HepG2 (cell line): Measurements from ENCODE around the gene LDLRAD2. TPM values are rescaled to one million over a fixed set of nuclear protein-coding genes. Genes with fewer than 3 reads are reported as not detected.

Experiments
- ATAC-seq: fragments of 200-7000 bp; cut with Tn5 transposase; 3 replicates; pipeline ENCODE4 v1.9.1; 2020; ENCODE audit warnings: mild to moderate bottlenecking, moderate library complexity
- BruUV-seq: library from RNA; stranded (reverse); fragments of 400-500 nt; replicated peaks from 2 replicates; lab custom pipeline; 2021; lab: Mats Ljungman, UMichigan
- CTCF ChIA-PET: fragments of 300-600 bp; formaldehyde crosslinking; extraction: SDS; loops from one replicate; lab custom pipeline; 2021; ENCODE audit warnings: low total read pairs, inconsistent platforms, low intra/inter-chr PET ratio; lab: Yijun Ruan, JAX
- POLR2A ChIA-PET: fragments of 350-600 bp; sonication (Branson Sonifier 250); formaldehyde crosslinking; loops from one replicate; lab custom pipeline; 2020; ENCODE audit warnings: antibody characterized with exemption, inconsistent platforms; lab: Yijun Ruan, JAX
- DNase-seq: peaks from one replicate; pipeline ENCODE4 v3.0.0-alpha.2; 2015; ENCODE audit warnings: low spot score
- FAIRE-seq: peaks from 3 replicates; lab custom pipeline; 2011; peaks lifted over from hg19 to GRCh38; lab: Jason Lieb, UNC
- H2AFZ ChIP-seq: one replicate; pipeline ENCODE4 v1.6.1; 2011; ENCODE audit warnings: low read length, inconsistent platforms
- H3K27ac ChIP-seq: fragments of 300-600 bp; 3 replicates; pipeline ENCODE4 v1.8.0; 2011; ENCODE audit warnings: mixed run types, mild to moderate bottlenecking, mixed read lengths, low read length, inconsistent platforms; ENCODE audit not compliant: insufficient read depth; ENCODE audit errors: extremely low read length
- H3K27me3 ChIP-seq, 2 experiments: fragments of 200-600 bp in 1 of 2; 2 replicates in 1 of 2; 3 replicates in 1 of 2; pipeline versions ENCODE4 v1.6.0 to v1.8.0; 2011; ENCODE audit warnings: low read length in 2 of 2, mild to moderate bottlenecking in 2 of 2, moderate library complexity in 2 of 2, inconsistent platforms in 1 of 2; ENCODE audit not compliant: insufficient read depth in 2 of 2, control insufficient read depth in 1 of 2
- H3K36me3 ChIP-seq, 2 experiments: fragments of 200-600 bp in 1 of 2; replicated peaks in 1 of 2; 2 replicates in 1 of 2; 3 replicates in 1 of 2; pipeline versions ENCODE4 v1.5.1 to v1.8.0; 2011; ENCODE audit warnings: low read length in 2 of 2, inconsistent platforms in 1 of 2; ENCODE audit not compliant: insufficient read depth in 2 of 2, control insufficient read depth in 1 of 2
- H3K4me1 ChIP-seq: 2 replicates; pipeline ENCODE4 v1.5.1; 2012; ENCODE audit warnings: low read length, inconsistent platforms; ENCODE audit not compliant: insufficient read depth
- H3K4me2 ChIP-seq: 2 replicates; pipeline ENCODE4 v1.6.0; 2011; ENCODE audit warnings: low read depth, low read length, inconsistent platforms
- H3K4me3 ChIP-seq, 3 experiments: fragments of 200-600 bp in 1 of 3; sonication (generic), shearing (Covaris generic) in 1 of 3; replicated peaks in 1 of 3; 2 replicates each; pipeline ENCODE4 v1.5.1; 2011 to 2016; ENCODE audit warnings: low read length in 3 of 3, inconsistent platforms in 2 of 3, low read depth in 2 of 3, mild to moderate bottlenecking in 2 of 3, control low read depth in 1 of 3, mixed read lengths in 1 of 3; ENCODE audit not compliant: insufficient read depth in 1 of 3
- H3K79me2 ChIP-seq: one replicate; pipeline ENCODE4 v1.6.1; 2011; ENCODE audit warnings: low read length, inconsistent platforms; ENCODE audit not compliant: insufficient read depth
- H3K9ac ChIP-seq: 2 replicates; pipeline ENCODE4 v1.6.0; 2011; ENCODE audit warnings: mild to moderate bottlenecking, low read depth, low read length, inconsistent platforms; ENCODE audit not compliant: insufficient read depth
- H3K9me3 ChIP-seq: 2 replicates; pipeline ENCODE4 v1.5.1; 2012; ENCODE audit warnings: mild to moderate bottlenecking, low read length
- H4K20me1 ChIP-seq: 2 replicates; pipeline ENCODE4 v1.6.0; 2011; ENCODE audit warnings: inconsistent platforms, mild to moderate bottlenecking, low read length, moderate library complexity; ENCODE audit not compliant: insufficient read depth
- ARID2 ChIP-seq: sonication (generic); formaldehyde crosslinking; IDR thresholded peaks from 2 replicates; pipeline ENCODE4 v1.8.1; 2022; ENCODE audit warnings: mild to moderate bottlenecking, missing genetic modification reagents, borderline replicate concordance
- KLF6 ChIP-seq: IDR thresholded peaks from 2 replicates; pipeline ENCODE4 v1.8.0; 2016; ENCODE audit warnings: missing biosample characterization, missing genetic modification reagents
- RORA ChIP-seq: sonication (generic); formaldehyde crosslinking; IDR thresholded peaks from 2 replicates; pipeline ENCODE4 v1.5.0; 2020; ENCODE audit warnings: mild to moderate bottlenecking, missing genetic modification reagents, moderate library complexity
- RXRB ChIP-seq: IDR thresholded peaks from 2 replicates; pipeline ENCODE4 v1.6.1; 2016; ENCODE audit warnings: borderline replicate concordance, missing genetic modification reagents, missing compliant biosample characterization
- TRAFD1 ChIP-seq: sonication (generic); formaldehyde crosslinking; IDR thresholded peaks from 2 replicates; pipeline ENCODE4 v1.5.1; 2020; ENCODE audit warnings: missing genetic modification reagents, mild to moderate bottlenecking, borderline replicate concordance
- WGBS: methylation state at CpG from one replicate; pipeline ENCODE4 v1.1.6; 2017; ENCODE audit warnings: low lambda C conversion rate; 5-methylcytosine and 5-hydroxymethylcytosine counted together
- in situ Hi-C: cut with HindIII; loops from 2 replicates; pipeline ENCODE4 v1.10.0; 2017; ENCODE audit warnings: low pct_unique_long_range_greater_than_20kb; ENCODE audit not compliant: extremely low pct_ligation_motif_present
- intact Hi-C: fragments of 100-400 bp; cut with micrococcal nuclease; formaldehyde crosslinking; loops from one replicate; pipeline ENCODE4 v1.10.0; 2022; ENCODE audit not compliant: unreplicated experiment
- polyA plus RNA-seq, 8 experiments: library from polyadenylated mRNA; depleted of rRNA in 3 of 8; stranded (reverse) in 7 of 8; unstranded in 1 of 8; fragments of >200 nt; fragmentation: Illumina TruSeq in 4 of 8; extraction: Trizol in 4 of 8; gene quantifications; 2 replicates each; pipeline versions ENCODE4 v1.2.1 to v1.2.3, GENCODE V29; 2011 to 2016; ENCODE audit warnings: low read depth in 4 of 8, missing spikeins in 1 of 8, mixed read lengths in 1 of 8; ENCODE audit not compliant: insufficient read depth in 1 of 8
- total RNA-seq, 5 experiments: library from RNA; depleted of rRNA; stranded (reverse); fragments of >200 nt; fragmentation: Illumina TruSeq; extraction: Trizol; gene quantifications; 2 replicates each; pipeline ENCODE4 v1.2.3, GENCODE V29; 2016; ENCODE audit warnings: low read depth in 1 of 5
- TF ChIP-seq, protein P1 (sequence below): sonication (generic); formaldehyde crosslinking; IDR thresholded peaks from 2 replicates; pipeline ENCODE4 v1.4.0; 2020; ENCODE audit warnings: missing genetic modification reagents, low read depth, mild to moderate bottlenecking, borderline replicate concordance
- TF ChIP-seq, protein P2 (sequence below): sonication (generic); formaldehyde crosslinking; IDR thresholded peaks from 2 replicates; pipeline ENCODE4 v1.5.1; 2020; ENCODE audit warnings: mild to moderate bottlenecking, missing genetic modification reagents, moderate library complexity
- TF ChIP-seq, protein P3 (sequence below): sonication (generic); formaldehyde crosslinking; IDR thresholded peaks from 2 replicates; pipeline ENCODE4 v1.5.0; 2020; ENCODE audit warnings: mild to moderate bottlenecking, missing genetic modification reagents
- TF ChIP-seq, protein P4 (sequence below): sonication (generic); formaldehyde crosslinking; IDR thresholded peaks from 2 replicates; pipeline ENCODE4 v1.4.0; 2020; ENCODE audit warnings: mild to moderate bottlenecking, missing genetic modification reagents

LDLRAD2 gene
- total and polyA plus RNA-seq, 2 of the 13 experiments (the other 11 are each of a cell fraction or from before 2014, with no cell fraction given), result not detected

DNA sequence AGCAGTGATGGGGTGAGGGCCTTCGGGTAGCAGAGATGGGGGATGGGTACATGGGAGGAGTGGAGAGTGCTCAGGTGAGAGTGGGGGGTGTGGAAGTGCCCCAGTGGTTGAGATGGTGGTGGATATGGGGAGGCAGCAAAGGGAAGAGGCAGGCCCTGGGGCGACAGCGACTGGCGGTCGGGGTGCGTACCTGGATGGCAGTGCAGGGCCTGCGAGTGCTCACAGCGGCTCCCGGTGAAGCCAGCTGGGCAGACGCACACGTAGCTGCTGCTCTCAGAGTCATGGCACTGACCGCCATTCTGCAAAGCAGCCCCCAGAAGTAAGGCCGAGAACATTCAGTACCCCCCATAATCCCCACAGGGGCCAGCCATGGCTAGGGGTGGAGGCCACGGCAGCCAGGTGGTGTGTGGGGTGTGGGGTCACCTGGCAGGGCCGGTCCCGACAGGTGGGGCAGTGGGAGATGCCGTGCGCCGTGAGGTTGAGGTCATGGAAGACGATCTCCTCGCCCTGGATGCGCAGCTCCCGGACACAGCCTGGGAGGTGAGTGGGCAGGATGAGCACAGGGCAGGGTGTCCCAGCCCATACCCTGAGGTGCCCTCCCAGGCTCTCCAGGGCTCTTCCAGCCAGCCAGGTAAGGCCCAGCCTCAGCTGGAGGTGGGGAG is 18.9 kb downstream of the LDLRAD2 start (continued):
- no peak for TF ChIP-seq TRAFD1 (CRISPR knock-in tag)
- no peak for TF ChIP-seq KLF6 (CRISPR knock-in tag)
- TF ChIP-seq, protein P1, sequence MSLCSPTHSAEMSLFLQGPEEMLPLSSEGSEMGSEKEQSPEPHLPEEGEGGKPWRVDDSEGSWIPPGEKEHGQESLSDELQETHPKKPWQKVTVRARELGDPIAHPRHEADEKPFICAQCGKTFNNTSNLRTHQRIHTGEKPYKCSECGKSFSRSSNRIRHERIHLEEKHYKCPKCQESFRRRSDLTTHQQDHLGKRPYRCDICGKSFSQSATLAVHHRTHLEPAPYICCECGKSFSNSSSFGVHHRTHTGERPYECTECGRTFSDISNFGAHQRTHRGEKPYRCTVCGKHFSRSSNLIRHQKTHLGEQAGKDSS (CRISPR knock-in tag), result no peak

DNA sequence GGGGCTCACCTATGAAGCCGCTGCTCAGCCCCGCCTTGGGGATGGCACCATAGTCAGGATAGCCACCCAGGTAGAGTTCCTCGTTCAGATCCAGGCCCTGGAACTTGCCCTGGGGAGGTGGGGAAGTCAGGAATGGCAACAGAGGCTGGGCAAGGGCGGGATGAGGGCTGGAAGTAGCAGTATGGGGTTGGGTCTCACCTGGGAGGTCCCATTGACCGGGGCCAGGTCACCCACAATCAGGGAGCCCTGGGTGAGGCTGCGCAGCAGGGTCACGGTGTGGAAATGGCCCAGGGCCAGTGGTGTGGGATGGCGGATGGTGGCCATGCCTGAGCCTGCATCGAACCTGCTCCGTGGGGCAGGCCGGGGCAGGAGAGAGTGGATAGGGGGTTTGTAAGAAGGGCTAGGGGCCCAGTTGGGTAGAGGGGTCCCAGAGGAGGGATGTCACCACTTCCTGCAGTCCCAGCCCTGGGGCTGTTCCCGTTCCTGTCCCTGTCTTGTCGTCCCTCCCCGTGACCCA is 19.4 kb downstream of the LDLRAD2 start:
- no peak for FAIRE-seq
- POLR2A ChIA-PET, result no interaction called here
- no peak for ATAC-seq
- TF ChIP-seq, protein P2, sequence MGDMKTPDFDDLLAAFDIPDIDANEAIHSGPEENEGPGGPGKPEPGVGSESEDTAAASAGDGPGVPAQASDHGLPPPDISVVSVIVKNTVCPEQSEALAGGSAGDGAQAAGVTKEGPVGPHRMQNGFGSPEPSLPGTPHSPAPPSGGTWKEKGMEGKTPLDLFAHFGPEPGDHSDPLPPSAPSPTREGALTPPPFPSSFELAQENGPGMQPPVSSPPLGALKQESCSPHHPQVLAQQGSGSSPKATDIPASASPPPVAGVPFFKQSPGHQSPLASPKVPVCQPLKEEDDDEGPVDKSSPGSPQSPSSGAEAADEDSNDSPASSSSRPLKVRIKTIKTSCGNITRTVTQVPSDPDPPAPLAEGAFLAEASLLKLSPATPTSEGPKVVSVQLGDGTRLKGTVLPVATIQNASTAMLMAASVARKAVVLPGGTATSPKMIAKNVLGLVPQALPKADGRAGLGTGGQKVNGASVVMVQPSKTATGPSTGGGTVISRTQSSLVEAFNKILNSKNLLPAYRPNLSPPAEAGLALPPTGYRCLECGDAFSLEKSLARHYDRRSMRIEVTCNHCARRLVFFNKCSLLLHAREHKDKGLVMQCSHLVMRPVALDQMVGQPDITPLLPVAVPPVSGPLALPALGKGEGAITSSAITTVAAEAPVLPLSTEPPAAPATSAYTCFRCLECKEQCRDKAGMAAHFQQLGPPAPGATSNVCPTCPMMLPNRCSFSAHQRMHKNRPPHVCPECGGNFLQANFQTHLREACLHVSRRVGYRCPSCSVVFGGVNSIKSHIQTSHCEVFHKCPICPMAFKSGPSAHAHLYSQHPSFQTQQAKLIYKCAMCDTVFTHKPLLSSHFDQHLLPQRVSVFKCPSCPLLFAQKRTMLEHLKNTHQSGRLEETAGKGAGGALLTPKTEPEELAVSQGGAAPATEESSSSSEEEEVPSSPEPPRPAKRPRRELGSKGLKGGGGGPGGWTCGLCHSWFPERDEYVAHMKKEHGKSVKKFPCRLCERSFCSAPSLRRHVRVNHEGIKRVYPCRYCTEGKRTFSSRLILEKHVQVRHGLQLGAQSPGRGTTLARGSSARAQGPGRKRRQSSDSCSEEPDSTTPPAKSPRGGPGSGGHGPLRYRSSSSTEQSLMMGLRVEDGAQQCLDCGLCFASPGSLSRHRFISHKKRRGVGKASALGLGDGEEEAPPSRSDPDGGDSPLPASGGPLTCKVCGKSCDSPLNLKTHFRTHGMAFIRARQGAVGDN (CRISPR knock-in tag), result no peak
- TF ChIP-seq, protein P3, sequence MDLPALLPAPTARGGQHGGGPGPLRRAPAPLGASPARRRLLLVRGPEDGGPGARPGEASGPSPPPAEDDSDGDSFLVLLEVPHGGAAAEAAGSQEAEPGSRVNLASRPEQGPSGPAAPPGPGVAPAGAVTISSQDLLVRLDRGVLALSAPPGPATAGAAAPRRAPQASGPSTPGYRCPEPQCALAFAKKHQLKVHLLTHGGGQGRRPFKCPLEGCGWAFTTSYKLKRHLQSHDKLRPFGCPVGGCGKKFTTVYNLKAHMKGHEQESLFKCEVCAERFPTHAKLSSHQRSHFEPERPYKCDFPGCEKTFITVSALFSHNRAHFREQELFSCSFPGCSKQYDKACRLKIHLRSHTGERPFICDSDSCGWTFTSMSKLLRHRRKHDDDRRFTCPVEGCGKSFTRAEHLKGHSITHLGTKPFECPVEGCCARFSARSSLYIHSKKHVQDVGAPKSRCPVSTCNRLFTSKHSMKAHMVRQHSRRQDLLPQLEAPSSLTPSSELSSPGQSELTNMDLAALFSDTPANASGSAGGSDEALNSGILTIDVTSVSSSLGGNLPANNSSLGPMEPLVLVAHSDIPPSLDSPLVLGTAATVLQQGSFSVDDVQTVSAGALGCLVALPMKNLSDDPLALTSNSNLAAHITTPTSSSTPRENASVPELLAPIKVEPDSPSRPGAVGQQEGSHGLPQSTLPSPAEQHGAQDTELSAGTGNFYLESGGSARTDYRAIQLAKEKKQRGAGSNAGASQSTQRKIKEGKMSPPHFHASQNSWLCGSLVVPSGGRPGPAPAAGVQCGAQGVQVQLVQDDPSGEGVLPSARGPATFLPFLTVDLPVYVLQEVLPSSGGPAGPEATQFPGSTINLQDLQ (CRISPR knock-in tag), result no peak
- TF ChIP-seq RXRB (CRISPR knock-in tag) (no peak), ARID2 (CRISPR knock-in tag) (no peak), RORA (no peak)
- TF ChIP-seq, protein P4, sequence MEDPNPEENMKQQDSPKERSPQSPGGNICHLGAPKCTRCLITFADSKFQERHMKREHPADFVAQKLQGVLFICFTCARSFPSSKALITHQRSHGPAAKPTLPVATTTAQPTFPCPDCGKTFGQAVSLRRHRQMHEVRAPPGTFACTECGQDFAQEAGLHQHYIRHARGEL (CRISPR knock-in tag), result no peak

More for the DNA sequence above, 19.4 kb downstream of the LDLRAD2 start:
- CTCF ChIA-PET, result no interaction called here
- Histone ChIP-seq H3K79me2 (no peaks in the 10 kb centered on the region), H3K27me3 (no peaks in the 10 kb centered on the region), H3K4me3 (no peak overlapping the region), H3K27ac (no peak overlapping the region), H3K4me2 (no peak overlapping the region), H3K4me1 (0 out of 2 replicates have a peak, but pooled peaks cover 8% of the 10 kb centered on the region), H3K9ac (no peak overlapping the region), H3K9me3 (no peaks in the 10 kb centered on the region), H2AFZ (no peak overlapping the region), H3K36me3 (peaks cover 32 to 44% of the 10 kb centered on the region in 2 experiments), H4K20me1 (no peaks in the 10 kb centered on the region)
- intact Hi-C loops, result no loop called here
- in situ Hi-C loops, result no loop called here
- WGBS, result 94% methylated on average over 9 of the region's 14 CpGs
- no TSS peak for BruUV-seq
- no peak for DNase-seq
